HL-60 (cell line): Measurements from ENCODE around the gene HMCN2.

Source experiments
- DNase-seq, 2 experiments: peaks; one replicate each; pipeline ENCODE4 v3.0.0-alpha.2; 2010 to 2020; ENCODE audit warnings: low read depth in 1 of 2, low spot score in 1 of 2
- H3K27ac ChIP-seq: fragments of 250-450 bp; sonication (Bioruptor Pico); replicated peaks from 2 replicates; pipeline ENCODE4 v1.5.1; 2020; ENCODE audit warnings: mild to moderate bottlenecking, moderate library complexity
- H3K27me3 ChIP-seq: fragments of 250-450 bp; sonication (Bioruptor Pico); 2 replicates; pipeline ENCODE4 v1.5.1; 2021; ENCODE audit warnings: mild to moderate bottlenecking, moderate library complexity; ENCODE audit not compliant: insufficient read depth, poor library complexity, severe bottlenecking
- H3K4me3 ChIP-seq: replicated peaks from 2 replicates; pipeline ENCODE4 v1.5.1; 2011; ENCODE audit warnings: mild to moderate bottlenecking, control low read depth, low read length; ENCODE audit not compliant: insufficient read depth
- GABPA ChIP-seq: IDR thresholded peaks from 2 replicates; pipeline ENCODE4 v1.6.1; 2012; ENCODE audit warnings: low read depth
- POLR2AphosphoS5 ChIP-seq: IDR thresholded peaks from 2 replicates; pipeline ENCODE4 v1.6.1; 2012; ENCODE audit warnings: low read depth
- REST ChIP-seq: IDR thresholded peaks from 2 replicates; pipeline ENCODE4 v1.6.1; 2012; ENCODE audit warnings: low read depth; ENCODE audit not compliant: insufficient replicate concordance
- SPI1 ChIP-seq: IDR thresholded peaks from 2 replicates; pipeline ENCODE4 v1.6.1; 2012; ENCODE audit warnings: low read depth, mild to moderate bottlenecking, borderline replicate concordance
- TF ChIP-seq, protein P1 (sequence below): IDR thresholded peaks from one replicate; pipeline ENCODE4 v1.5.1; 2011; ENCODE audit warnings: low read length, control low read depth, inconsistent platforms; ENCODE audit not compliant: insufficient read depth

HMCN2 gene

GRCh38 chr9:130347931-130348330 is 82.4 kb downstream of the HMCN2 start:
- TF ChIP-seq GABPA (no peak), SPI1 (no peak), POLR2AphosphoS5 (no peak), REST (no peak)
- no peaks in the 10 kb centered on the region for H3K27me3 ChIP-seq
- DNase-seq: no peak
- H3K27ac ChIP-seq: no peak overlapping the region
- H3K4me3 ChIP-seq: no peak overlapping the region

DNA sequence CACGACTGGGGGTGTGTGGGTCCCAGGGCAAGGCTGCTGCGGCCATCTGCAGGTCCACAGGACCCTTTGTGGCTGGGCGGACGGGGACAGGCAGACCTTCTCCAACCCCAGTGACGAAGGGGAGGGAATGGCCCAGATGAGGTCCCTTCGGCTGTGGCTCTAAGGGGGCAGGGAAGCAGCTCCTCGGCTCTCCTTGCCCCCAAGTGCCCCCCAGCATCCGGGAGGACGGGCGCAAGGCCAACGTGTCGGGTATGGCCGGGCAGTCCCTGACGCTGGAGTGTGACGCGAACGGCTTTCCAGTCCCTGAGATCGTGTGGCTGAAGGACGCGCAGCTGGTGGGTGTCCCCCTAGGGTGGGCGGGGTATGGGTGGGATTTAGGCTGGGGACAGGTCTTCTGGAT is 82.8 kb downstream of the HMCN2 start:
- TF ChIP-seq, protein P1, sequence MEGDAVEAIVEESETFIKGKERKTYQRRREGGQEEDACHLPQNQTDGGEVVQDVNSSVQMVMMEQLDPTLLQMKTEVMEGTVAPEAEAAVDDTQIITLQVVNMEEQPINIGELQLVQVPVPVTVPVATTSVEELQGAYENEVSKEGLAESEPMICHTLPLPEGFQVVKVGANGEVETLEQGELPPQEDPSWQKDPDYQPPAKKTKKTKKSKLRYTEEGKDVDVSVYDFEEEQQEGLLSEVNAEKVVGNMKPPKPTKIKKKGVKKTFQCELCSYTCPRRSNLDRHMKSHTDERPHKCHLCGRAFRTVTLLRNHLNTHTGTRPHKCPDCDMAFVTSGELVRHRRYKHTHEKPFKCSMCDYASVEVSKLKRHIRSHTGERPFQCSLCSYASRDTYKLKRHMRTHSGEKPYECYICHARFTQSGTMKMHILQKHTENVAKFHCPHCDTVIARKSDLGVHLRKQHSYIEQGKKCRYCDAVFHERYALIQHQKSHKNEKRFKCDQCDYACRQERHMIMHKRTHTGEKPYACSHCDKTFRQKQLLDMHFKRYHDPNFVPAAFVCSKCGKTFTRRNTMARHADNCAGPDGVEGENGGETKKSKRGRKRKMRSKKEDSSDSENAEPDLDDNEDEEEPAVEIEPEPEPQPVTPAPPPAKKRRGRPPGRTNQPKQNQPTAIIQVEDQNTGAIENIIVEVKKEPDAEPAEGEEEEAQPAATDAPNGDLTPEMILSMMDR: no peak
- no peak for TF ChIP-seq POLR2AphosphoS5
- no peak for TF ChIP-seq SPI1
- TF ChIP-seq REST: no peak
- no peak overlapping the region for H3K4me3 ChIP-seq
- no peaks in the 10 kb centered on the region for H3K27me3 ChIP-seq
- H3K27ac ChIP-seq: no peak overlapping the region
- no peak for DNase-seq

DNA sequence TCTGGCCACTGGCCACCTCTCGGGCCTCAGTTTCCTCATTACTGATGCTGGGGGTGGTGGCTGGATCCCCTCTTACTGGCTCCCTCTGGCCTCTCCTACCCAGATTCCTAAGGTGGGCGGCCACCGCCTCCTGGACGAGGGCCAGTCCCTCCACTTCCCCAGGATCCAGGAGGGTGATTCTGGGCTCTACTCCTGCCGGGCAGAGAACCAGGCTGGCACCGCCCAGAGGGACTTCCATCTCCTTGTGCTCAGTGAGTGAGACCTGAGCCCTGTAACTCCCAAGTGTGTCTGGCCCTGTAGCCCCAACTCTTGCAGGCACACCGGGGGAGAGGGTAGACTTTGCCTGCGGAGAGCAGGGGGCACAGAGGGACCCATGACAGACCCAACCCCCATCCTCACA is 83.3 kb downstream of the HMCN2 start:
- no peaks in the 10 kb centered on the region for H3K27me3 ChIP-seq

More for the DNA sequence above, 83.3 kb downstream of the HMCN2 start:
- H3K4me3 ChIP-seq: no peak overlapping the region
- no peak for DNase-seq
- TF ChIP-seq SPI1 (no peak), GABPA (no peak), REST (no peak), POLR2AphosphoS5 (no peak)
- TF ChIP-seq, protein P1: no peak
- no peak overlapping the region for H3K27ac ChIP-seq
